ENCODE results near the gene RIMS3.
"Not testable (repeated sequence)": the region's sequence is repeated elsewhere in the genome, so short reads cannot be mapped to it uniquely, and the experiment has no call there.

Gene RIMS3

DNA sequence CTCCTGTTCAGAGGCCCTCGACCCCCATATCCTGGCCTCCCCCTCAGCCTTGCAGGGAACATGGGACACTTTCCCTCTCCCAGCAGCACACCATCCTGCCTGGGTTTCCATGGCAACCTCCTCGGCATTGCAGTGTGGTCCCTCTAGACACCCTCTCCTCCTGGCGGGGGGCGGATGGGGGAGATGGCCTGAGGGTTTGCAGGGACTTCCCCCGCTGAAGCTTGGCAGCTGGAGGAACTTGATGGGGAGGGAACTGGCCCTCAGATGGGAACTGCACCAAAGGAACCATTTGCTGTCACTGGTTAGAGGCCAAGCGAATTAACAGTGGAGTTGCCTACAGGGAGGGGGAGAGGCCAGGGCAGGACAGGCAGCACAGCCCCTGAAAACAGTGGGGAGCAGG lies 28.7 kb downstream of the RIMS3 start:
- no peaks in the 10 kb centered on the region for H3K27me3 ChIP-seq
- H3K4me3 ChIP-seq, result no peak overlapping the region
- peaks cover 0 to 20% (median 11%) of the 10 kb centered on the region in 11 experiments; a peak in 14 of 22 replicates for H3K9me3 ChIP-seq (replicated peaks in 1 of 11)
- no peak overlapping the region; a peak in 1 of 22 replicates for H3K27ac ChIP-seq
- H3K36me3 ChIP-seq, result peaks cover 0 to 71% (median 21%) of the 10 kb centered on the region in 11 experiments; a peak in 15 of 22 replicates
- no peak overlapping the region for H3K9ac ChIP-seq
- H3K4me2 ChIP-seq, result peak overlapping the region; percentile 20 to 45 (median 29); a peak in 16 of 22 replicates
- H4K20me1 ChIP-seq, result peaks cover 0 to 13% (median 0%) of the 10 kb centered on the region in 11 experiments; a peak in 4 of 22 replicates
- TF ChIP-seq Cebpa-rat (IDR thresholded peaks at IDR 0.05), result no peak
- H3K4me1 ChIP-seq, result peaks cover 50 to 77% (median 69%) of the 10 kb centered on the region in 10 experiments

DNA sequence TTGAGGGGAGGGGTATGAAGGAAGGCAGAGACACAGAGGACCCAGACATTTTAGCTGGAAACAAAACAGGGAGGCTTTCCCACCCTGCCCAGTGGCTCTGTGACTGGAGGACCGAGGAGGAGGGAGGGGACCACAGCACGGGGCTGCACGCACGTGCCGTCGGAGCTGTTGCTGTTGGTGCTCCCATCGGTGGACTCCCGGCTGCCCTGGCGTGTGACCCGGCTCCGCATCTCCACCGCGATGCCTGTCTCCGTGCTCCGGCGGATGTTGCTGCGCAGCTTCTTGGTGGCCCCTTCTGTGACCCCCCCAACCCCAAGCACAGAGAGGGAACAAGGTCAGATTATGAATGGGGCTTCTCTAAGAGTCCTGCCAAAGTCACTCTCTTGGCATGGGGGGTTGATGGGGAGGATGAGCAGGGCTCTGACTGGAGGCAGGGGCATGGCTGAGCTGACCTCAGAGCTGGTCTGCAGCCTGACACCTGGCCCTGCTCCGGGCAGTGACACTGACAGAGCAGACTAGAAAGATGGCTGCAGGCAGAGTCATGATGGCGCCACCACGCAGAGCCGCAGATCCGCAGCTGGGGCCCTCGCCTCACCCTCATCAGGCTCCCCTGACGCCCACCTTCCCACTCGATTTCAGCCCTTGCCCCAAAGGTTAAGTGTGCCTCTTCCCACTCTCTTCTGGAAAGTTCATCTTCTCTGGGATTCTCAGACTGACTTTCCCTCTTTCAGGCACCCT lies 29.6 kb downstream of the RIMS3 start:
- H3K4me1 ChIP-seq, result peaks cover 50 to 73% (median 65%) of the 10 kb centered on the region in 10 experiments
- no peak for TF ChIP-seq Cebpa-rat (IDR thresholded peaks at IDR 0.05)
- peaks cover 0 to 7% (median 0%) of the 10 kb centered on the region in 11 experiments; a peak in 3 of 22 replicates for H4K20me1 ChIP-seq
- H3K27ac ChIP-seq, result peak overlapping the region in 2 of 11 experiments; percentile 28 to 47; a peak in 2 of 22 replicates
- H3K4me3 ChIP-seq, result no peak overlapping the region
- H3K9me3 ChIP-seq (replicated peaks in 1 of 11), result peaks cover 0 to 20% (median 11%) of the 10 kb centered on the region in 11 experiments; a peak in 14 of 22 replicates
- H3K9ac ChIP-seq, result no peak overlapping the region
- H3K27me3 ChIP-seq, result no peaks in the 10 kb centered on the region
- peak overlapping the region in 6 of 11 experiments; percentile 11 to 66 (median 55); a peak in 5 of 22 replicates for H3K4me2 ChIP-seq
- H3K36me3 ChIP-seq, result peaks cover 0 to 72% (median 26%) of the 10 kb centered on the region in 11 experiments; a peak in 14 of 22 replicates

DNA sequence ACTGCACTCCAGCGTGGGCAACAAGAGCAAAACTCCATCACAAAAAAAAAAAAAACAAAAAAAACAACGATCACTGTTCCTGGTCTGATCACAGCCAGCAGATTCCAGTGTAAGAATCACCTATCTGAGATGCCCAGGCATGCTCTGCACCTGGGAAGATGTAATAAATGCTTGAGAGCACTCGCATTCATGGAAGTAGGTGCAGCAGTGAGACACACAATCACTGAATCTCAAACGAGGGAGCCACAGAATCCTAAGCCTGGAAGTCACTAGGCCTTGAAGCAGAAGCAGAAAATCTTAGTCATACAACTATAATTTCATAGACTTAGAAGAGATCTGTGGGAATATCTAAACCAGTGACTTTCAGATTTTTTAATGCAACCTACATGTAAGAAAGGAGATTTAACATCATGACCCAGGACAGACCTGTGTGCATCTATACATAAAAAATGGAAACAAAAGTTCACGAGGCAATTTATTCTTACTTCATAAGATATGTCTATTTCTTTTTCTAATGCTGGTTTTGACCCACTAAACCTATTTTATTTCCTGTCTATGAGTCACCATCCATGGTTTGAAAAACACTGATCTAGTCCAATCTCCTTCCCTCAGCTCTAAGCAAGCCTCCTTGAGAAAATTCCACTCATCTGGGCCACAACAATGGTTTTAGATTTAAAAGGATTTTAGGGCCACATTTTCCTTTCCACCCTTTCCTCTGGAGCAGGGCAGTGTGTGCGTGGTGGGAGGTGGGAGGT lies 30.4 kb downstream of the RIMS3 start:
- Histone ChIP-seq H3K9ac (no peak overlapping the region), H3K36me3 (peaks cover 0 to 77% (median 31%) of the 10 kb centered on the region in 11 experiments; a peak in 14 of 22 replicates), H3K9me3 (replicated peaks in 1 of 11) (peaks cover 0 to 20% (median 11%) of the 10 kb centered on the region in 11 experiments; a peak in 14 of 22 replicates), H3K4me2 (peak overlapping the region in 9 of 11 experiments; percentile 53 to 78 (median 66); a peak in 13 of 22 replicates), H3K27ac (peak overlapping the region in 2 of 11 experiments; percentile 47 to 65; a peak in 7 of 22 replicates), H3K27me3 (no peaks in the 10 kb centered on the region), H4K20me1 (peaks cover 0 to 5% (median 0%) of the 10 kb centered on the region in 11 experiments; a peak in 2 of 22 replicates), H3K4me1 (peaks cover 47 to 73% (median 64%) of the 10 kb centered on the region in 10 experiments), H3K4me3 (no peak overlapping the region)
- no peak for TF ChIP-seq Cebpa-rat (IDR thresholded peaks at IDR 0.05)

DNA sequence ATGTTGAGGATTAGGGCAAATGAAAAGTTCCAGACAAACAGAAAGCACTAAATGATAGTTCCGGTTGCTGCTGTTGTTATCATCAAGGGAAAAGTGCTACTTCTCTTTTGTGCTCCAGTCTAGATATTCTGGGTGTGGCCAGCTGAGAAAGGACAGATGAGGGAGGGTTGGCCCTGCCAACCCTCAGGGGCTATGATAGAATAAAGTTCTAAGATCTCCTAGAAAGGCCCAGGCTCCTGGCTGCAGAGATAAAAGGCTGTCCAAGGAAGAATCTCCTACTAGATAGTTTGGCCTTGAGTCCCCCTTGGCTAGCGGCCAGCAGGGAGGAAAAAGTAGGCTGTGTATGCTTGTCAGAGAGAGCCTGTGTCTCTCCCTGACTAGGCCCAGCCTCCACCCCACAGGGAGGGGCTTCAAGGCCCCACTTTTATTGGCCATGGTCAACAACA lies 31.5 kb downstream of the RIMS3 start:
- H3K27ac ChIP-seq, result peak overlapping the region in 10 of 11 experiments; percentile 4 to 66 (median 48); a peak in 15 of 22 replicates
- H3K4me2 ChIP-seq, result peak overlapping the region; percentile 53 to 86 (median 66)
- H3K36me3 ChIP-seq, result peaks cover 0 to 66% (median 24%) of the 10 kb centered on the region in 11 experiments; a peak in 14 of 22 replicates
- TF ChIP-seq Cebpa-rat (IDR thresholded peaks at IDR 0.05), result no peak
- H3K9ac ChIP-seq, result peak overlapping the region in 6 of 11 experiments; percentile 4 to 46 (median 16); a peak in 7 of 22 replicates
- peaks cover 0 to 20% (median 11%) of the 10 kb centered on the region in 11 experiments; a peak in 14 of 22 replicates for H3K9me3 ChIP-seq (replicated peaks in 1 of 11)
- H3K4me1 ChIP-seq, result peaks cover 47 to 77% (median 68%) of the 10 kb centered on the region in 10 experiments
- no peaks in the 10 kb centered on the region for H3K27me3 ChIP-seq
- H4K20me1 ChIP-seq, result peaks cover 0 to 5% (median 0%) of the 10 kb centered on the region in 11 experiments; a peak in 2 of 22 replicates
- no peak overlapping the region for H3K4me3 ChIP-seq

DNA sequence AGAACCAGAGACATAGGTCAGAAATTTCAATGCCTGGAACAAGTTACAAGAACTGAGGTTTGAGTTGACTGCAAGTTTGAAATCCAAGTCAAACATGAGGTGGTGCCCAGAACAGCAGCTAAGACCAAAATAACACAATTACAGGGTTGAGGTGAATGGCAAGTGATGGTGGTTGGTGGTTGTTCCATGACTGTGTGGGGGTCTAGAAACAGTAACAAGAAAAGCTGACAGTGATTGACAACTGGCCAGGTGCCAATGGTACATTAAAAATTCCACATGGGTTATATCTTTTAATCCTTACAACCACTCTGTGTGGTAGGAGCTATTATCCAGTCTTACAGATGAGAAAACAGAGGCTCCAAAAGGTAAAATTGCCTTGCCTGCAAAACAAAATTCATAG lies 32.0 kb downstream of the RIMS3 start:
- H4K20me1 ChIP-seq, result peaks cover 0 to 5% (median 0%) of the 10 kb centered on the region in 11 experiments; a peak in 1 of 22 replicates
- H3K36me3 ChIP-seq, result peaks cover 0 to 62% (median 24%) of the 10 kb centered on the region in 11 experiments; a peak in 13 of 22 replicates
- H3K27me3 ChIP-seq, result no peaks in the 10 kb centered on the region
- no peak for TF ChIP-seq Cebpa-rat (IDR thresholded peaks at IDR 0.05)
- H3K9ac ChIP-seq, result peak overlapping the region in 5 of 11 experiments; percentile 4 to 34 (median 16); a peak in 6 of 22 replicates
- H3K4me1 ChIP-seq, result peaks cover 47 to 81% (median 72%) of the 10 kb centered on the region in 10 experiments
- H3K27ac ChIP-seq, result peak overlapping the region in 10 of 11 experiments; percentile 4 to 66 (median 48); a peak in 16 of 22 replicates
- H3K4me3 ChIP-seq, result no peak overlapping the region
- H3K4me2 ChIP-seq, result peak overlapping the region; percentile 53 to 86 (median 66)
- peaks cover 0 to 20% (median 11%) of the 10 kb centered on the region in 11 experiments; a peak in 14 of 22 replicates for H3K9me3 ChIP-seq (replicated peaks in 1 of 11)

DNA sequence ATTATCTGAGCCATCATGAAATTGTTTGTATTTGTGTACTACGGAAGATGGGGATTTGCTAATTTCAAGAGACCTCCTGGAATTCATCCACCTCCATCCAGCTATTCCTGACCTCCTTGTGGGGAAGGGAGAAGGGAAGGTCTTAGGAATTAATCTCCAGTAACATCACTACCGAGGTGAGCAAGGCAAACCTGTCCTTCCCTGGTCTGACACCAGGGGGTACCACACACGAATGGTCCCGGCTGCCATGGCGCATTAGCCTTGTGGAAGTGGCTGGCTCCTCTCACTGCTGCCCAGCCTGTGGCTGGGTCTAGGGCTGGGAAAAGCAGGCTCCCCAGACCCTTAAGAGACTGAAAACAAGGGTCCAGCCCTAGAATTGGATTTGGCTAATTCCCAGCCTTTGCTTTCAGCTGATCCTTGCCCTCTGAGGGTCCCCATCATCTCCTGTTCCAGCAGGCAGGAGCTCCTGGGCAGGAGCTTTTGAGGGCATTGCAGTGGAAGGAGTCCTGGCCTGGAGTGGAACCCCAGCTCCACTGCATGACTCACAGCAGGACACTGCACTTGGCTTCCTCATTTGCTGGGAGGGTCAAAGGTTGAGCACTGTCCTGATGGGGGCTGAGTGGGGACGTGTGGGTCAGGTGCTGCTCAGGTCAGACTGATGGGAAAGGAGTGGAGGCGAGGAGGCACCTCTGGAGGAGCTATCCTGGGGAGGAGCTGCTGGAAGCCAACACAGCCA lies 34.8 kb downstream of the RIMS3 start:
- no peak for TF ChIP-seq Cebpa-rat (IDR thresholded peaks at IDR 0.05)

DNA sequence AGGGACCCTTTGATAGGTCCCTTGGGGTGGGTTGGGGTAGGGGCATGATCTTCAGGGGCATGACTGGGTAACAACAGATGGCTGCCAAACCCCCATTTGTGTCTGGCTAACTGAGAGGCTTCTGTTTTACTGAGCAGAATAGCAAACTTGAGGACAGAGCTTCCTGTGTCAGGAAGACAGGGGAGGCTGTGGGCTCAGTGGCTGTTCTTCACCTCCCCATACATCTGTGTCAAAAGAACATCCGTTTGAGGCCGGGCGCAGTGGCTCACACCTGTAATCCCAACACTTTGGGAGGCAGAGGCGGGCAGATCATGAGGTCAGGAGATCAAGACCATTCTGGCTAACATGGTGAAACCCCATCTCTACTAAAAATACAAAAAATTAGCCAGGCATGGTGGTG lies 35.9 kb downstream of the RIMS3 start:
- peaks cover 47 to 91% (median 81%) of the 10 kb centered on the region in 10 experiments for H3K4me1 ChIP-seq
- H3K9ac ChIP-seq; H3K9me3 ChIP-seq (replicated peaks in 1 of 11); H3K27me3 ChIP-seq; H3K4me3 ChIP-seq: not testable (repeated sequence)
- H3K27ac ChIP-seq, result peak overlapping the region in 3 of 11 experiments; percentile 24 to 61 (median 42); a peak in 1 of 22 replicates
- H4K20me1 ChIP-seq, result peaks cover 0 to 11% (median 0%) of the 10 kb centered on the region in 11 experiments; a peak in 3 of 22 replicates
- peak overlapping the region in 8 of 11 experiments; percentile 57 to 90 (median 76); a peak in 16 of 22 replicates for H3K4me2 ChIP-seq
- peaks cover 0 to 37% (median 9%) of the 10 kb centered on the region in 11 experiments; a peak in 4 of 22 replicates for H3K36me3 ChIP-seq

More for the DNA sequence above, 34.8 kb downstream of the RIMS3 start:
- Histone ChIP-seq H3K27me3 (no peaks in the 10 kb centered on the region), H3K9me3 (replicated peaks in 1 of 11) (peaks cover 0 to 4% (median 2%) of the 10 kb centered on the region in 11 experiments; a peak in 11 of 22 replicates), H3K4me3 (no peak overlapping the region), H3K27ac (no peak overlapping the region; a peak in 1 of 22 replicates), H3K4me1 (peaks cover 47 to 88% (median 81%) of the 10 kb centered on the region in 10 experiments), H4K20me1 (peaks cover 0 to 2% (median 0%) of the 10 kb centered on the region in 11 experiments; a peak in 1 of 22 replicates), H3K9ac (no peak overlapping the region), H3K36me3 (peaks cover 0 to 41% (median 13%) of the 10 kb centered on the region in 11 experiments; a peak in 11 of 22 replicates), H3K4me2 (peak overlapping the region; percentile 12 to 90 (median 66); a peak in 18 of 22 replicates)

All from BLaER1 treated with 17β-estradiol and CSF1 and Interleukin-3, amounts not matched to agents 10 nM and 100 nM (cell line).